ENCODE results near the gene PTGIS. TPM values are rescaled to one million over a fixed set of nuclear protein-coding genes. Genes with fewer than 3 reads are reported as not detected.

Gene PTGIS
- total RNA-seq, 2 experiments from 2014 or later: not detected

DNA sequence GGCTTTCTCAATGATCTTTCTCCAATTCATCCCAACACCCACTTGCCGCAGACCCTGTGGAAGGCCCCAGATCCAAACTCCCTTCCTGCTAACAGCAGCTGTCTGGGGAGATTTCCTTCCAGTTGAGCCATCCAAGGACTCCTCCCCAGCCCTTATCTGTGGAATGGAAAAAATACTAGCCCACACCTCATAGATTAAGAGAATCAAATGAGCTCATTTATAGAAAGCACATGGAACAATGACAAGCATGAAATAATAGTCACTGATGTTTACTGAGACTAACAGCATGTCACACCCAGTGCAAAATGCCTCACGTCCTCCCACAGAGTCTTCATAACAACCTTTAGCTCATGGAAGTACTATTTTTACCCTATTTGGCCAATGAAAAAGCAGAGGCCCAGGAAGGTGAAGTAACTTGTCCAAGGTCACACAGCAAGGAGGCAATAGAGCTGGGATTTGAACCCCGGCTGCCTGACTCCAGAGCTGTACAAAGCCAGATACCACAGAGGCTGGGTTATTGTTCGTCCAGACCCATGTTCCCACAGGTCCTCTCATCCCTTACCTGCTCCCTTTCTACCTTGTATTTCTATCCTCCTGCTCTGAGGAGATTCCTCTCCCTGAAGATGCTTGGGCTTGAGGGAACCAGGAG, 23.4 kb upstream of the PTGIS start:
- no TSS peak for BruUV-seq (replicated peaks)
- H3K9me2 ChIP-seq (ENCODE audit: insufficient read depth, low read length): no peaks in the 10 kb centered on the region
- peaks cover 24% of the 10 kb centered on the region for H3K4me1 ChIP-seq (ENCODE audit: insufficient read depth, low read length, poor library complexity, severe bottlenecking)
- H2AFZ ChIP-seq (ENCODE audit: low read length): no peak overlapping the region
- no peak overlapping the region for H3K27ac ChIP-seq (ENCODE audit: low read depth, low read length, poor library complexity, severe bottlenecking)
- no peaks in the 10 kb centered on the region for H3K79me2 ChIP-seq (ENCODE audit: insufficient read depth, low read depth, low read length)
- no peak overlapping the region for H3K4me3 ChIP-seq (ENCODE audit: low read depth, low read length, poor library complexity, severe bottlenecking)
- H3K36me3 ChIP-seq (ENCODE audit: insufficient read depth, low read length): no peaks in the 10 kb centered on the region
- ChIA-PET CTCF (ENCODE audit: unreplicated experiment) (no interaction called here), POLR2A (interaction anchor here (0.6 kb wide), 1 partner anchor 46 kb away, joined by 3 read pairs; no protein-coding TSS in a partner anchor)
- no peak for TF ChIP-seq EZH2phosphoT487 (IDR thresholded peaks at IDR 0.05; ENCODE audit: borderline replicate concordance, low read depth, low read length)
- TF ChIP-seq, protein P1, sequence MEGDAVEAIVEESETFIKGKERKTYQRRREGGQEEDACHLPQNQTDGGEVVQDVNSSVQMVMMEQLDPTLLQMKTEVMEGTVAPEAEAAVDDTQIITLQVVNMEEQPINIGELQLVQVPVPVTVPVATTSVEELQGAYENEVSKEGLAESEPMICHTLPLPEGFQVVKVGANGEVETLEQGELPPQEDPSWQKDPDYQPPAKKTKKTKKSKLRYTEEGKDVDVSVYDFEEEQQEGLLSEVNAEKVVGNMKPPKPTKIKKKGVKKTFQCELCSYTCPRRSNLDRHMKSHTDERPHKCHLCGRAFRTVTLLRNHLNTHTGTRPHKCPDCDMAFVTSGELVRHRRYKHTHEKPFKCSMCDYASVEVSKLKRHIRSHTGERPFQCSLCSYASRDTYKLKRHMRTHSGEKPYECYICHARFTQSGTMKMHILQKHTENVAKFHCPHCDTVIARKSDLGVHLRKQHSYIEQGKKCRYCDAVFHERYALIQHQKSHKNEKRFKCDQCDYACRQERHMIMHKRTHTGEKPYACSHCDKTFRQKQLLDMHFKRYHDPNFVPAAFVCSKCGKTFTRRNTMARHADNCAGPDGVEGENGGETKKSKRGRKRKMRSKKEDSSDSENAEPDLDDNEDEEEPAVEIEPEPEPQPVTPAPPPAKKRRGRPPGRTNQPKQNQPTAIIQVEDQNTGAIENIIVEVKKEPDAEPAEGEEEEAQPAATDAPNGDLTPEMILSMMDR (conservative IDR thresholded peaks at IDR 0.05; ENCODE audit: low read length): no peak
- no peak overlapping the region for H3K4me2 ChIP-seq (ENCODE audit: low read length)
- intact Hi-C loops (cut with micrococcal nuclease; ENCODE audit: unreplicated experiment): no loop called here
- no peaks in the 10 kb centered on the region for H3K9me3 ChIP-seq (ENCODE audit: low read length)
- H4K20me1 ChIP-seq (ENCODE audit: insufficient read depth, low read length): no peaks in the 10 kb centered on the region
- DNase-seq (ENCODE audit: low spot score): no peak

DNA sequence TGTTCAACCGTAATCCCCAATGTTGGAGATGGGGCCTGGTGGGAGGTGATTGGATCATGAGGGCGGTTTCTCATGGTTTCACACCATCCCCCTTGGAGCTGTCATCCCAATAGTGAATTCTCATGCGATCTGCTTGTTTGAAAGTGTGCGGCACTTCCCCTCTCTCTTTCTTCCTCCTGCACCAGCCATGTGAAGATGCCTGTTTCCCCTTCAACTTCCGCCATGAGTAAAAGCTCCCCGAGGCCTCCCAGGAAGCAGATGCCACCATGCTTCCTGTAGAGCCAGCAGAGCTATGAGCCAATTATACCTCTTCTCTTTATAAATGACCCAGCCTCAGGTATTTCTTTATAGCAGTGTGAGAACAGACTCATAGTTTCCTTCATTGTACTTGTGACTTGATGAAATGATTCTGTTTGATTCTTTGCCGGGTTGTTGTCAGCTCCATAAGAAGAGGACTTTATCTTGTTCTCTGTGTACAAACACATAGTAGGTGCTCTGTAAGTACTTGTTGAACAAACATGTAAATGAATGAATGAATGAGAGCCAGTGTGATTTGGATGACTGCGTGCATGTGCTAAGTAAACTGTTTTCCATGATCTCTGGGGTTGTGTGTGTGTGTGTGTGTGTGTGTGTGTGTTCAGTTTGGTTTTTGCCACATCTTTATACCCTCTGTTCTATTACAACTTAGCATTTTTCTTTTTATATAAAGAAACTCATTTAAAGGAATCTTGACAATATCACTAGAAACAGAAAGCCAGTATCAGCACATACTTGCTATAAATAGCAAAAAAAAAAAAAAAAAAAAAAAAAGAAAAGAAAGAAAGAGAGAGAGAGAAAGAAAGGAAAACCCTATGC, 22.5 kb upstream of the PTGIS start:
- no peak overlapping the region for H3K4me3 ChIP-seq (ENCODE audit: low read depth, low read length, poor library complexity, severe bottlenecking)
- POLR2A ChIA-PET: interaction anchor here (0.6 kb wide), 1 partner anchor 47 kb away, joined by 3 read pairs; no protein-coding TSS in a partner anchor
- intact Hi-C loops (cut with micrococcal nuclease; ENCODE audit: unreplicated experiment): no loop called here
- H3K4me2 ChIP-seq (ENCODE audit: low read length): no peak overlapping the region
- no peak for TF ChIP-seq EZH2phosphoT487 (IDR thresholded peaks at IDR 0.05; ENCODE audit: borderline replicate concordance, low read depth, low read length)
- TF ChIP-seq, protein P1 (conservative IDR thresholded peaks at IDR 0.05; ENCODE audit: low read length): no peak
- no peaks in the 10 kb centered on the region for H3K36me3 ChIP-seq (ENCODE audit: insufficient read depth, low read length)
- no TSS peak for BruUV-seq (replicated peaks)
- H3K4me1 ChIP-seq (ENCODE audit: insufficient read depth, low read length, poor library complexity, severe bottlenecking): peaks cover 15% of the 10 kb centered on the region
- CTCF ChIA-PET (ENCODE audit: unreplicated experiment): no interaction called here
- DNase-seq (ENCODE audit: low spot score): no peak
- H3K79me2 ChIP-seq (ENCODE audit: insufficient read depth, low read depth, low read length): no peaks in the 10 kb centered on the region
- no peak overlapping the region for H2AFZ ChIP-seq (ENCODE audit: low read length)
- H3K9me3 ChIP-seq (ENCODE audit: low read length): no peaks in the 10 kb centered on the region
- no peaks in the 10 kb centered on the region for H4K20me1 ChIP-seq (ENCODE audit: insufficient read depth, low read length)
- no peaks in the 10 kb centered on the region for H3K9me2 ChIP-seq (ENCODE audit: insufficient read depth, low read length)
- no peak overlapping the region for H3K27ac ChIP-seq (ENCODE audit: low read depth, low read length, poor library complexity, severe bottlenecking)

DNA sequence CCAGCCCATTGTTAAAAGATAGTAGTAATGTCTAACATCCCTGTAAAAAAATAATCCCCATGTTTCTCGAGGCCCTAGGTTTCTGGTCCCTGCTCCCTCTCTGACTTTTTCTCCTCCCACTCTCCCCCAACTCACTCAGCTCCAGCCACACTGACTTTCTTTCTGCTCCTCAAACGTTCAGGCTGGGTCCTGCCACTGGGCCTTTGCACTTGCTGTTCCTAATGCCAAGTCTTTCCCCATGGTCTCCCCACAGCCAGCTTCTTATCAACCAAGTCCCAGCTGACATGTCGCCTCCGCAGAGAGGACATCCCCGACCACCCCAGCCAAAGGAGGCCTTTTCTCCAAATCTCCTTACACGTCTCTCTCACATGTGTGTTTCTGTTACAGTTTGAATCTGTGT, 21.8 kb upstream of the PTGIS start:
- no peaks in the 10 kb centered on the region for H3K36me3 ChIP-seq (ENCODE audit: insufficient read depth, low read length)
- BruUV-seq (replicated peaks): no TSS peak
- no peak overlapping the region for H3K4me3 ChIP-seq (ENCODE audit: low read depth, low read length, poor library complexity, severe bottlenecking)
- no peak overlapping the region for H2AFZ ChIP-seq (ENCODE audit: low read length)
- no peak overlapping the region for H3K4me2 ChIP-seq (ENCODE audit: low read length)
- no peaks in the 10 kb centered on the region for H3K79me2 ChIP-seq (ENCODE audit: insufficient read depth, low read depth, low read length)
- H3K27ac ChIP-seq (ENCODE audit: low read depth, low read length, poor library complexity, severe bottlenecking): no peak overlapping the region
- H3K9me3 ChIP-seq (ENCODE audit: low read length): no peaks in the 10 kb centered on the region
- TF ChIP-seq, protein P1 (conservative IDR thresholded peaks at IDR 0.05; ENCODE audit: low read length): no peak
- TF ChIP-seq EZH2phosphoT487 (IDR thresholded peaks at IDR 0.05; ENCODE audit: borderline replicate concordance, low read depth, low read length): no peak
- no peaks in the 10 kb centered on the region for H3K9me2 ChIP-seq (ENCODE audit: insufficient read depth, low read length)
- no peak for DNase-seq (ENCODE audit: low spot score)
- H4K20me1 ChIP-seq (ENCODE audit: insufficient read depth, low read length): no peaks in the 10 kb centered on the region
- CTCF ChIA-PET (ENCODE audit: unreplicated experiment): no interaction called here
- POLR2A ChIA-PET: no interaction called here
- peaks cover 11% of the 10 kb centered on the region for H3K4me1 ChIP-seq (ENCODE audit: insufficient read depth, low read length, poor library complexity, severe bottlenecking)
- intact Hi-C loops (cut with micrococcal nuclease; ENCODE audit: unreplicated experiment): no loop called here
